22Rv1 (cell line): ENCODE results near the gene SLC9A9.
"Not testable (repeated sequence)": the region's sequence is repeated elsewhere in the genome, so short reads cannot be mapped to it uniquely, and the experiment has no call there.

ENCODE experiments used
- H3K27ac ChIP-seq: fragments of 450-650 bp; 2 replicates; pipeline ENCODE4 v1.5.1; 2017
- ZFX ChIP-seq: fragments of 450-650 bp; IDR thresholded peaks from 2 replicates; pipeline ENCODE4 v1.6.1; 2017; ENCODE audit warnings: antibody characterized with exemption, borderline replicate concordance
- TF ChIP-seq, protein P1 (sequence below): fragments of 450-650 bp; IDR thresholded peaks from 2 replicates; pipeline ENCODE4 v1.5.1; 2017; ENCODE audit warnings: mild to moderate bottlenecking

SLC9A9 gene

GRCh38 chr3:143809121-143809621 lies 39.1 kb downstream of the SLC9A9 start:
- no peak overlapping the region for H3K27ac ChIP-seq
- TF ChIP-seq, protein P1, sequence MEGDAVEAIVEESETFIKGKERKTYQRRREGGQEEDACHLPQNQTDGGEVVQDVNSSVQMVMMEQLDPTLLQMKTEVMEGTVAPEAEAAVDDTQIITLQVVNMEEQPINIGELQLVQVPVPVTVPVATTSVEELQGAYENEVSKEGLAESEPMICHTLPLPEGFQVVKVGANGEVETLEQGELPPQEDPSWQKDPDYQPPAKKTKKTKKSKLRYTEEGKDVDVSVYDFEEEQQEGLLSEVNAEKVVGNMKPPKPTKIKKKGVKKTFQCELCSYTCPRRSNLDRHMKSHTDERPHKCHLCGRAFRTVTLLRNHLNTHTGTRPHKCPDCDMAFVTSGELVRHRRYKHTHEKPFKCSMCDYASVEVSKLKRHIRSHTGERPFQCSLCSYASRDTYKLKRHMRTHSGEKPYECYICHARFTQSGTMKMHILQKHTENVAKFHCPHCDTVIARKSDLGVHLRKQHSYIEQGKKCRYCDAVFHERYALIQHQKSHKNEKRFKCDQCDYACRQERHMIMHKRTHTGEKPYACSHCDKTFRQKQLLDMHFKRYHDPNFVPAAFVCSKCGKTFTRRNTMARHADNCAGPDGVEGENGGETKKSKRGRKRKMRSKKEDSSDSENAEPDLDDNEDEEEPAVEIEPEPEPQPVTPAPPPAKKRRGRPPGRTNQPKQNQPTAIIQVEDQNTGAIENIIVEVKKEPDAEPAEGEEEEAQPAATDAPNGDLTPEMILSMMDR = no peak
- TF ChIP-seq ZFX = no peak

GRCh38 chr3:143808030-143808429 lies 40.2 kb downstream of the SLC9A9 start:
- no peak for TF ChIP-seq ZFX
- TF ChIP-seq, protein P1 = no peak
- no peak overlapping the region for H3K27ac ChIP-seq

GRCh38 chr3:143806038-143806437 lies 42.2 kb downstream of the SLC9A9 start:
- no peak overlapping the region for H3K27ac ChIP-seq
- no peak for TF ChIP-seq ZFX
- TF ChIP-seq, protein P1 = no peak

DNA sequence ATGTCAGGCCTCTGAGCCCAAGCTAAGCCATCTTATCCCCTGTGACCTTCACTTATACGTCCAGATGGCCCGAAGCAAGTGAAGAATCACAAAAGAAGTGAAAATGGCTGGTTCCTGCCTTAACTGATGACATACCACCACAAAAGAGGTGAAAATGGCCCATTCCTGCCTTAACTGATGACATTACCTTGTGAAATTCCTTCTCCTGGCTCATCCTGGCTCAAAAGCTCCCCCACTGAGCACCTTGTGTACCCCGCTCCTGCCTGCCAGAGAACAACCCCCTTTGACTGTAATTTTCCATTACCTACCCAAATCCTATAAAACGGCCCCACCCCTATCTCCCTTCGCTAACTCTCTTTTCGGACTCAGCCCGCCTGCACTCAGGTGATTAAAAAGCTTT lies 42.8 kb downstream of the SLC9A9 start:
- not testable (repeated sequence) for H3K27ac ChIP-seq

- not testable (repeated sequence) for H3K27ac ChIP-seq
Measured at GRCh38 chr3:143801046-143801445, 47.2 kb downstream of the SLC9A9 start.

GRCh38 chr3:143798151-143798550 lies 50.1 kb downstream of the SLC9A9 start:
- not testable (repeated sequence) for H3K27ac ChIP-seq

DNA sequence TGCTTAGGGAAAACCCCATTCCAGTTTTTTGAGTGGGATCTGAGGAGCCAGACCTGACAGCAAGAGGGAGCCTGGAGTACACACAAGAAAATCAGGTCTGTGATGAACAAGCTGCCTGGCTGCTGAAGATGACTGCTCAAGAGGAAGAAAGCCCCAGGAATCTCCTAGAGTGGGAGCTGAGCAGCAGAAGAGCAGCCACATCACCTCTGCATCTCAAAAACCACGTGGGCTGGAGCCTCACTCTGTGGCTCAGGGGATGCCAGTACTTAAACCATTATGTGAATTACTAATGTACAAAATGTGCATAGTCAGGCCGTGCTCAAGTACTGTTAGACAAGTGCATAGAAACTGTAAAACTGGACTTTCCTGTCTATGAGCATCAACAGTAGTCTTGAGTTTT lies 52.4 kb downstream of the SLC9A9 start:
- TF ChIP-seq, protein P1 = no peak
- no peak for TF ChIP-seq ZFX
- no peak overlapping the region for H3K27ac ChIP-seq

GRCh38 chr3:143794793-143795462 lies 53.3 kb downstream of the SLC9A9 start:
- TF ChIP-seq, protein P1 = no peak
- no peak for TF ChIP-seq ZFX
- no peak overlapping the region for H3K27ac ChIP-seq

DNA sequence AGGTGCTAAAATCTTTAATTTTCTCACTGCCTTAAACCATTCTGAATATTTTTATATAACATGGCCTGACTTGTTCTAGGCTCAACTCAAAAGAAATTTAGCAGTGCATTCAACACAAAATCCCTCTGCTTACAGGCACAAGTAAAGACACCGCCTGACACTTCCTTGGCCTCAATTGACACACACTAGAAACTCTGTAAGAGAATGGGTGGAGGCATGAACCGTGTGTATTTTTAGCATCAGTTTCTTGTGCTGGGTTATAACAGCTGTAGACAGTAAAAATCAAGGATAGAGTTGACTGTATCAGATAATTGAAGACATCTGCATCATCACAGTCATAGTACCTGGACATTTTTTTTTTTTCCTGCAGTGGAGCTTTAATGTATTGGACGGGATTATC lies 54.3 kb downstream of the SLC9A9 start:
- no peak overlapping the region for H3K27ac ChIP-seq
- no peak for TF ChIP-seq ZFX
- TF ChIP-seq, protein P1 = no peak
